Iris pigment epithelial cell (primary cell): ENCODE measurements around the gene CCL23.
"Not testable (repeated sequence)": the region's sequence is repeated elsewhere in the genome, so short reads cannot be mapped to it uniquely, and the experiment has no call there.

Source experiments
- DNase-seq: peaks from one replicate; pipeline ENCODE4 v3.0.0-alpha.2; 2011; ENCODE audit warnings: low read depth

Gene CCL23

GRCh38 chr17:36017799-36018198 is at the start of gene CCL23:
Gene CCL23, minus strand, starts transcription at chr17:36017972. Its CDS starts 75 bp downstream, at chr17:36017897.
- DNase-seq, result no peak

GRCh38 chr17:36066365-36066985 is 48.7 kb upstream of the CCL23 start:
- no peak for DNase-seq

GRCh38 chr17:36063786-36064541 is 46.2 kb upstream of the CCL23 start, which contains the start of gene CCL18:
Gene CCL18, plus strand, starts transcription at chr17:36064272. Its CDS starts 71 bp downstream, at chr17:36064343.
- no peak for DNase-seq

GRCh38 chr17:36060816-36061215 is 43.0 kb upstream of the CCL23 start:
- DNase-seq, result no peak

- no peak for DNase-seq
Measured at GRCh38 chr17:36059406-36059805, 41.6 kb upstream of the CCL23 start.

- DNase-seq, result no peak
Measured at GRCh38 chr17:36057911-36058310, 40.1 kb upstream of the CCL23 start.

- DNase-seq, result no peak
Measured at GRCh38 chr17:36055921-36056520, 38.2 kb upstream of the CCL23 start.

GRCh38 chr17:36055171-36055570 is 37.4 kb upstream of the CCL23 start:
- no peak for DNase-seq

- DNase-seq, result no peak
Measured at GRCh38 chr17:36049643-36050042, 31.9 kb upstream of the CCL23 start.

- DNase-seq, result no peak
Measured at GRCh38 chr17:36048066-36048465, 30.3 kb upstream of the CCL23 start.

GRCh38 chr17:36036235-36036634 is 18.5 kb upstream of the CCL23 start:
- DNase-seq, result no peak

- no peak for DNase-seq
Measured at GRCh38 chr17:36034127-36034526, 16.4 kb upstream of the CCL23 start.

GRCh38 chr17:36030956-36031355 is 13.2 kb upstream of the CCL23 start:
- no peak for DNase-seq

GRCh38 chr17:36027761-36028160 is 10.0 kb upstream of the CCL23 start:
- DNase-seq, result no peak

GRCh38 chr17:36024106-36024869 is 6.5 kb upstream of the CCL23 start:
- DNase-seq, result no peak

GRCh38 chr17:36019423-36019822 is 1.7 kb upstream of the CCL23 start:
- no peak for DNase-seq

- no peak for DNase-seq
Measured at GRCh38 chr17:36016555-36016954, 1.2 kb downstream of the CCL23 start.

GRCh38 chr17:36015895-36016294 is 1.9 kb downstream of the CCL23 start:
- not testable (repeated sequence) for DNase-seq

GRCh38 chr17:36014946-36015345 is 2.8 kb downstream of the CCL23 start:
- no peak for DNase-seq

- DNase-seq, result no peak
Measured at GRCh38 chr17:36011201-36011600, 6.6 kb downstream of the CCL23 start.

GRCh38 chr17:36008998-36009665 is 8.6 kb downstream of the CCL23 start:
- peak; percentile 6 for DNase-seq

GRCh38 chr17:36004594-36005108 is 13.1 kb downstream of the CCL23 start:
- no peak for DNase-seq
